Endothelial cell of umbilical vein (primary cell): Measurements from ENCODE around the gene DAPL1. TPM values are rescaled to one million over a fixed set of nuclear protein-coding genes. Genes with fewer than 3 reads are reported as not detected.

ENCODE experiments used
- BruUV-seq: library from RNA; stranded (reverse); fragments of 400-500 nt; replicated peaks from 2 replicates; lab custom pipeline; 2021; lab: Mats Ljungman, UMichigan
- CTCF ChIA-PET: fragments of 300-600, 350-600 bp; sonication (Branson Sonifier 250); formaldehyde crosslinking; loops from one replicate; lab custom pipeline; 2021; ENCODE audit warnings: antibody characterized with exemption, inconsistent platforms; lab: Charles Lee
- POLR2A ChIA-PET: fragments of 300-600, 350-600 bp; sonication (Branson Sonifier 250); formaldehyde crosslinking; loops from one replicate; lab custom pipeline; 2021; ENCODE audit warnings: antibody characterized with exemption, inconsistent platforms; lab: Charles Lee
- DNase-seq: peaks from one replicate; pipeline ENCODE4 v3.0.0-alpha.2; 2011; ENCODE audit warnings: low read depth, low spot score
- FAIRE-seq: peaks from 2 replicates; lab custom pipeline; 2011; peaks lifted over from hg19 to GRCh38; lab: Jason Lieb, UNC
- H2AFZ ChIP-seq: 2 replicates; pipeline ENCODE4 v1.6.0; 2012; ENCODE audit warnings: low read depth, low read length, control low read depth, inconsistent platforms
- H3K27ac ChIP-seq: 2 replicates; pipeline ENCODE4 v1.5.1; 2011; ENCODE audit warnings: low read depth, mild to moderate bottlenecking, control low read depth, low read length, moderate library complexity; ENCODE audit not compliant: insufficient read depth
- H3K27me3 ChIP-seq, 2 experiments: 2 replicates each; pipeline versions ENCODE4 v1.6.0 to v1.6.1; 2011; ENCODE audit warnings: low read length in 2 of 2, mixed read lengths in 1 of 2; ENCODE audit not compliant: control insufficient read depth in 2 of 2, insufficient read depth in 2 of 2
- H3K36me3 ChIP-seq, 2 experiments: 2 replicates in 1 of 2; 3 replicates in 1 of 2; pipeline ENCODE4 v1.5.1; 2011; ENCODE audit warnings: low read length in 2 of 2, mild to moderate bottlenecking in 1 of 2, moderate library complexity in 1 of 2; ENCODE audit not compliant: control insufficient read depth in 2 of 2, insufficient read depth in 2 of 2; ENCODE audit errors: extremely low read depth in 1 of 2
- H3K4me1 ChIP-seq: 3 replicates; pipeline ENCODE4 v1.5.1; 2011; ENCODE audit warnings: mild to moderate bottlenecking, low read length; ENCODE audit not compliant: control insufficient read depth, insufficient read depth; ENCODE audit errors: extremely low read depth
- H3K4me2 ChIP-seq: 2 replicates; pipeline ENCODE4 v1.6.1; 2011; ENCODE audit warnings: low read length, control low read depth, mixed read lengths; ENCODE audit not compliant: insufficient read depth
- H3K4me3 ChIP-seq, 3 experiments: fragments of 200-600 bp in 1 of 3; sonication (generic), shearing (Covaris generic) in 1 of 3; replicated peaks in 1 of 3; 2 replicates each; pipeline ENCODE4 v1.5.1; 2011 to 2016; ENCODE audit warnings: control low read depth in 3 of 3, low read length in 3 of 3, mild to moderate bottlenecking in 2 of 3, inconsistent platforms in 1 of 3, low read depth in 1 of 3, moderate library complexity in 1 of 3; ENCODE audit not compliant: insufficient read depth in 1 of 3
- H3K79me2 ChIP-seq: 2 replicates; pipeline ENCODE4 v1.6.0; 2012; ENCODE audit warnings: low read length, inconsistent platforms; ENCODE audit not compliant: control insufficient read depth, insufficient read depth
- H3K9ac ChIP-seq: replicated peaks from 2 replicates; pipeline ENCODE3; 2011; ENCODE audit warnings: low read length, control low read depth; ENCODE audit not compliant: insufficient read depth; ENCODE audit errors: extremely low read depth
- H3K9me1 ChIP-seq: replicated peaks from 3 replicates; pipeline ENCODE4 v1.6.0; 2011; ENCODE audit warnings: mild to moderate bottlenecking, low read length; ENCODE audit not compliant: control insufficient read depth, insufficient read depth; ENCODE audit errors: extremely low read depth
- H3K9me3 ChIP-seq: replicated peaks from 2 replicates; pipeline ENCODE4 v1.5.1; 2012; ENCODE audit warnings: low read length, inconsistent platforms; ENCODE audit not compliant: control insufficient read depth, insufficient read depth
- H4K20me1 ChIP-seq: replicated peaks from 2 replicates; pipeline ENCODE3; 2011; ENCODE audit warnings: mild to moderate bottlenecking, low read length; ENCODE audit not compliant: control insufficient read depth, insufficient read depth; ENCODE audit errors: extremely low read depth
- CTCF ChIP-seq, 2 donors: IDR thresholded peaks; 1 replicate in 1 of 2; 2 replicates in 1 of 2; pipeline ENCODE4 v1.5.1; 2011; ENCODE audit warnings: low read length in 2 of 2, mild to moderate bottlenecking in 2 of 2, moderate library complexity in 2 of 2, control low read depth in 1 of 2, inconsistent platforms in 1 of 2, low read depth in 1 of 2; ENCODE audit not compliant: insufficient read depth in 1 of 2; ENCODE audit errors: extremely low read depth in 1 of 2
- EZH2 ChIP-seq: IDR thresholded peaks from 2 replicates; pipeline ENCODE4 v1.6.1; 2012; ENCODE audit warnings: borderline replicate concordance, low read depth, mild to moderate bottlenecking, moderate library complexity, low read length, inconsistent platforms; ENCODE audit not compliant: severe bottlenecking
- FOS ChIP-seq: IDR thresholded peaks from 2 replicates; pipeline ENCODE4 v1.6.1; 2011; ENCODE audit warnings: mild to moderate bottlenecking, low read length, moderate library complexity, borderline replicate concordance; ENCODE audit not compliant: insufficient read depth
- JUN ChIP-seq: IDR thresholded peaks from 2 replicates; pipeline ENCODE4 v1.6.1; 2011; ENCODE audit warnings: borderline replicate concordance, low read depth; ENCODE audit not compliant: insufficient read length, insufficient read depth
- MAX ChIP-seq: IDR thresholded peaks from 2 replicates; pipeline ENCODE4 v1.6.1; 2011; ENCODE audit not compliant: insufficient read depth, insufficient read length
- POLR2A ChIP-seq: IDR thresholded peaks from 2 replicates; pipeline ENCODE4 v1.6.1; 2012; ENCODE audit warnings: low read depth, mild to moderate bottlenecking, control low read depth, low read length
- POLR2AphosphoS5 ChIP-seq: IDR thresholded peaks from 2 replicates; pipeline ENCODE4 v1.6.1; 2012; ENCODE audit warnings: low read depth, mild to moderate bottlenecking, control low read depth, low read length, moderate library complexity; ENCODE audit not compliant: insufficient read depth
- dilution Hi-C: fragments of 300-500 bp; cut with MboI; formaldehyde crosslinking; loops from one replicate; pipeline ENCODE4 v1.15.0; 2019; ENCODE audit warnings: low sequenced_read_pairs; ENCODE audit not compliant: extremely low pct_ligation_motif_present
- intact Hi-C: fragments of 100-400 bp; cut with micrococcal nuclease; formaldehyde crosslinking; loops from one replicate; pipeline ENCODE4 v1.10.0; 2022
- polyA plus RNA-seq, 4 experiments: library from polyadenylated mRNA; depleted of rRNA in 3 of 4; stranded (reverse) in 3 of 4; unstranded in 1 of 4; fragments of >200 nt; gene quantifications; 2 replicates each; pipeline versions ENCODE4 v1.2.1 to v1.2.3, GENCODE V29; 2011 to 2012; ENCODE audit warnings: missing spikeins in 1 of 4
- total RNA-seq: library from RNA; stranded (reverse); gene quantifications from 2 replicates; pipeline ENCODE4 v1.2.3, GENCODE V29; 2021

Gene DAPL1
- total and polyA plus RNA-seq, 2 donors (not counting 3 experiments of a cell fraction or from before 2014, with no cell fraction given): not detected

- H3K27me3 ChIP-seq: peaks cover 9 to 10% of the 10 kb centered on the region in 2 experiments
- no peaks in the 10 kb centered on the region for H3K4me1 ChIP-seq
- TF ChIP-seq CTCF (IDR thresholded peaks at IDR 0.05; ENCODE audit: extremely low read depth in 1 of 2, insufficient read depth in 1 of 2, low read depth in 1 of 2, low read length in 2 of 2): no peak
- no peak for TF ChIP-seq POLR2A
- TF ChIP-seq MAX: no peak
- TF ChIP-seq EZH2: no peak
- TF ChIP-seq POLR2AphosphoS5: no peak
- no peak for TF ChIP-seq JUN
- no peak for TF ChIP-seq FOS
- no TSS peak for BruUV-seq
- no peak overlapping the region for H2AFZ ChIP-seq
- ChIA-PET POLR2A (no interaction called here), CTCF (interaction anchor here (1.0 to 1.4 kb wide), 2 partner anchors 12 to 577 kb away, joined by 4 to 7 read pairs; no protein-coding TSS in a partner anchor)
- intact Hi-C loops (no loop called here), dilution Hi-C loops (no loop called here)
- no peaks in the 10 kb centered on the region for H3K9me1 ChIP-seq
- no peak overlapping the region for H3K4me2 ChIP-seq
- H3K9me3 ChIP-seq: no peaks in the 10 kb centered on the region
- H3K79me2 ChIP-seq: no peaks in the 10 kb centered on the region
- no peaks in the 10 kb centered on the region for H4K20me1 ChIP-seq
- DNase-seq (no peak), FAIRE-seq (no peak)
- H3K4me3 ChIP-seq: no peak overlapping the region
- no peak overlapping the region for H3K27ac ChIP-seq
- H3K9ac ChIP-seq: no peak overlapping the region
- H3K36me3 ChIP-seq: no peaks in the 10 kb centered on the region
Observed at GRCh38 chr2:158756976-158757375, 38.1 kb upstream of the DAPL1 start.
